ENCODE measurements around the gene NXT1. TPM values are rescaled to one million over a fixed set of nuclear protein-coding genes. Genes with fewer than 3 reads are reported as not detected.

The NXT1 gene
- total RNA-seq, 1 experiment from 2014 or later: 98.0 TPM

DNA sequence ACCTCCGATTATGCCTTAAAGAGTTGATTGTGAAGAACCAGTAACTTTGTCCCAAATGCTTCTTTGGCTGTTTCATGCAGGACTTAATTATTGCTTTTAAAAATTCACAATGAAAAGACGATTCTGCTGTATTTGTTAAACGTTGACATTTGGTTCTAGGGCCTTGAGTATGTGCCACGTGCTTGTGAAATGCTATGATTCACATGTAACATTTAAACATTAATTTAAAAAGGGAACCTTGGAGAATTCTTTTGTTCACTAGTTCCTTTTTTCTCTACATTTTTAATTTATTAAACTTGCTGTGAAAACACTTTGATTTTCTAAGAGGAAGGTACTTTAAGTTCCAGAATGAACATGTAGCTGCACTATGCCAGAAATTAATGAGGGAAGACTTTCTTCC is 20.9 kb downstream of the NXT1 start:
- Histone ChIP-seq H3K36me3 (ENCODE audit: low read depth, low read length) (peaks cover 66% of the 10 kb centered on the region), H3K9me2 (replicated peaks; ENCODE audit: low read length) (no peaks in the 10 kb centered on the region), H3K9ac (ENCODE audit: low read length) (no peak overlapping the region), H3K4me1 (ENCODE audit: insufficient read depth, low read length) (peaks cover 25% of the 10 kb centered on the region), H3K27me3 (ENCODE audit: low read length) (no peaks in the 10 kb centered on the region), H4K20me1 (ENCODE audit: low read length) (peaks cover 18% of the 10 kb centered on the region), H3F3A (ENCODE audit: low read length, unreplicated experiment) (no peaks in the 10 kb centered on the region), H3K4me3 (ENCODE audit: low read length) (no peak overlapping the region), H3K4me2 (ENCODE audit: low read length) (no peak overlapping the region), H2AFZ (ENCODE audit: low read length) (no peak overlapping the region), H3K79me2 (ENCODE audit: low read length) (peaks cover 40% of the 10 kb centered on the region), H3K27ac (ENCODE audit: low read length) (no peak overlapping the region), H3K9me3 (ENCODE audit: low read length) (no peaks in the 10 kb centered on the region)
- ChIA-PET POLR2A (ENCODE audit: unreplicated experiment) (no interaction called here), CTCF (no interaction called here)
- ATAC-seq (no peak), DNase-seq (no peak)
- no TSS peak for BruUV-seq (replicated peaks)
- TF ChIP-seq EZH2phosphoT487 (IDR thresholded peaks at IDR 0.05; ENCODE audit: borderline replicate concordance, low read length) (no peak), EZH2 (IDR thresholded peaks at IDR 0.05; ENCODE audit: low read length, unreplicated experiment) (no peak)
- TF ChIP-seq, protein P1, sequence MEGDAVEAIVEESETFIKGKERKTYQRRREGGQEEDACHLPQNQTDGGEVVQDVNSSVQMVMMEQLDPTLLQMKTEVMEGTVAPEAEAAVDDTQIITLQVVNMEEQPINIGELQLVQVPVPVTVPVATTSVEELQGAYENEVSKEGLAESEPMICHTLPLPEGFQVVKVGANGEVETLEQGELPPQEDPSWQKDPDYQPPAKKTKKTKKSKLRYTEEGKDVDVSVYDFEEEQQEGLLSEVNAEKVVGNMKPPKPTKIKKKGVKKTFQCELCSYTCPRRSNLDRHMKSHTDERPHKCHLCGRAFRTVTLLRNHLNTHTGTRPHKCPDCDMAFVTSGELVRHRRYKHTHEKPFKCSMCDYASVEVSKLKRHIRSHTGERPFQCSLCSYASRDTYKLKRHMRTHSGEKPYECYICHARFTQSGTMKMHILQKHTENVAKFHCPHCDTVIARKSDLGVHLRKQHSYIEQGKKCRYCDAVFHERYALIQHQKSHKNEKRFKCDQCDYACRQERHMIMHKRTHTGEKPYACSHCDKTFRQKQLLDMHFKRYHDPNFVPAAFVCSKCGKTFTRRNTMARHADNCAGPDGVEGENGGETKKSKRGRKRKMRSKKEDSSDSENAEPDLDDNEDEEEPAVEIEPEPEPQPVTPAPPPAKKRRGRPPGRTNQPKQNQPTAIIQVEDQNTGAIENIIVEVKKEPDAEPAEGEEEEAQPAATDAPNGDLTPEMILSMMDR (conservative IDR thresholded peaks at IDR 0.05; ENCODE audit: low read depth, low read length): no peak
- intact Hi-C loops (cut with micrococcal nuclease): no loop called here

DNA sequence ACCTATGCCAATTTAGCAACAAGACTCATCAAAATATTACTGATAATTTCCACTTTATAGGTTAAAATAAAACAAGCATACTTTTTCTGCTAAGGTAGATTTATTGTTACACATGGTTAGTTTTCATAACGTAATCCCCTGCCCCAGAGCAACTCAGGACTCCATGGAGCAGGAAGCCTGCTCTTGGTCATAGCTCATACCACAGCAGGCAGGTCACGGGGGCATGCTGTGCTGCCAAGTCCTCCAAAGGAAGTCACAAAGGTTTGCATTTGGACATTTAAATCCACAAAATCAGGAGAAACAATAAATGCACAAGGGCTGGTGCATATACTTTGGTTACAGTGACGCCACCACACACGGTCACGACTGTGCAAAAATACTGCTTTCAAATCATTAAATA is 23.9 kb downstream of the NXT1 start:
- ChIA-PET CTCF (no interaction called here), POLR2A (ENCODE audit: unreplicated experiment) (no interaction called here)
- no peak overlapping the region for H3K4me3 ChIP-seq (ENCODE audit: low read length)
- no peaks in the 10 kb centered on the region for H3F3A ChIP-seq (ENCODE audit: low read length, unreplicated experiment)
- H2AFZ ChIP-seq (ENCODE audit: low read length): no peak overlapping the region
- H3K27ac ChIP-seq (ENCODE audit: low read length): no peak overlapping the region
- intact Hi-C loops (cut with micrococcal nuclease): no loop called here
- H3K9ac ChIP-seq (ENCODE audit: low read length): no peak overlapping the region
- no TSS peak for BruUV-seq (replicated peaks)
- peaks cover 11% of the 10 kb centered on the region for H3K79me2 ChIP-seq (ENCODE audit: low read length)
- peaks cover 53% of the 10 kb centered on the region for H3K36me3 ChIP-seq (ENCODE audit: low read depth, low read length)
- no peak overlapping the region for H3K4me2 ChIP-seq (ENCODE audit: low read length)
- H3K4me1 ChIP-seq (ENCODE audit: insufficient read depth, low read length): no peaks in the 10 kb centered on the region
- H3K27me3 ChIP-seq (ENCODE audit: low read length): no peaks in the 10 kb centered on the region
- DNase-seq (no peak), ATAC-seq (no peak)
- H3K9me3 ChIP-seq (ENCODE audit: low read length): no peaks in the 10 kb centered on the region
- no peaks in the 10 kb centered on the region for H3K9me2 ChIP-seq (replicated peaks; ENCODE audit: low read length)
- TF ChIP-seq EZH2phosphoT487 (IDR thresholded peaks at IDR 0.05; ENCODE audit: borderline replicate concordance, low read length) (no peak), EZH2 (IDR thresholded peaks at IDR 0.05; ENCODE audit: low read length, unreplicated experiment) (no peak)
- TF ChIP-seq, protein P1 (conservative IDR thresholded peaks at IDR 0.05; ENCODE audit: low read depth, low read length): no peak
- H4K20me1 ChIP-seq (ENCODE audit: low read length): no peaks in the 10 kb centered on the region

DNA sequence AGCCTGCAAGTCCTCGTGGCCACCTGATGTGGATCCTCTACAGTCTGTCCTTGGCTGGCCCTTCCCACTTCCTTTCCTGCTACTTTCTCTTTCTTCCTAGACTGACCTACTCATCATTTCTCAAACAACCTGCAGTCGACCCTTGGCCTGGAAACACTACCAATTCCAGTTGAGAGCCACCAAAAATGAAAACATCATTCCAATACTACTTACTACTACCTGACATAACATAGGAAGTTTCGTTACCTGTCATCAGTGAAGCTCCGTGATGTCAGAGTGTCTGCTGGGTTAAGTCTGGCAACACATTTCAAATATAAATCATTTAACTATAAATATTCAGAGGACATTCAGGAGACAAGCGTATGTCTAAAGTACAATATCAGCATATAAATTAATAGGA is 25.2 kb downstream of the NXT1 start:
- ChIA-PET POLR2A (ENCODE audit: unreplicated experiment) (interaction anchor here (0.5 kb wide), 1 partner anchor 870 kb away, joined by 3 read pairs; no protein-coding TSS in a partner anchor), CTCF (no interaction called here)

More for the DNA sequence above, 25.2 kb downstream of the NXT1 start:
- ATAC-seq: no peak
- DNase-seq: no peak
- Histone ChIP-seq H3K4me2 (ENCODE audit: low read length) (no peak overlapping the region), H3K27ac (ENCODE audit: low read length) (no peak overlapping the region), H3K9me2 (replicated peaks; ENCODE audit: low read length) (no peaks in the 10 kb centered on the region), H3K9ac (ENCODE audit: low read length) (no peak overlapping the region), H3K4me1 (ENCODE audit: insufficient read depth, low read length) (no peaks in the 10 kb centered on the region), H3K79me2 (ENCODE audit: low read length) (no peaks in the 10 kb centered on the region), H3K4me3 (ENCODE audit: low read length) (no peak overlapping the region), H3K9me3 (ENCODE audit: low read length) (no peaks in the 10 kb centered on the region), H2AFZ (ENCODE audit: low read length) (no peak overlapping the region), H4K20me1 (ENCODE audit: low read length) (no peaks in the 10 kb centered on the region), H3K27me3 (ENCODE audit: low read length) (no peaks in the 10 kb centered on the region), H3F3A (ENCODE audit: low read length, unreplicated experiment) (no peaks in the 10 kb centered on the region), H3K36me3 (ENCODE audit: low read depth, low read length) (peaks cover 49% of the 10 kb centered on the region)
- intact Hi-C loops (cut with micrococcal nuclease): no loop called here
- TF ChIP-seq EZH2 (IDR thresholded peaks at IDR 0.05; ENCODE audit: low read length, unreplicated experiment) (no peak), EZH2phosphoT487 (IDR thresholded peaks at IDR 0.05; ENCODE audit: borderline replicate concordance, low read length) (no peak)
- TF ChIP-seq, protein P1 (conservative IDR thresholded peaks at IDR 0.05; ENCODE audit: low read depth, low read length): no peak
- BruUV-seq (replicated peaks): no TSS peak

All from PC-3 (cell line).